GM12878 (cell line): ENCODE results near the gene SPPL2B. TPM values are rescaled to one million over a fixed set of nuclear protein-coding genes. Genes with fewer than 3 reads are reported as not detected.

ENCODE experiments used
- ATAC-seq: fragments of 200-7000 bp; cut with Tn5 transposase; 3 replicates; pipeline ENCODE4 v1.9.1; 2020; ENCODE audit warnings: mild to moderate bottlenecking, moderate library complexity
- BruUV-seq: library from RNA; stranded (reverse); fragments of 400-500 nt; replicated peaks from 2 replicates; lab custom pipeline; 2021; lab: Mats Ljungman, UMichigan
- CTCF ChIA-PET: fragments of 300-600 bp; sonication (Branson Sonifier 250); formaldehyde crosslinking; extraction: SDS; loops from one replicate; lab custom pipeline; 2021; ENCODE audit warnings: inconsistent platforms; lab: Yijun Ruan, JAX
- POLR2A ChIA-PET: fragments of 350-600 bp; formaldehyde crosslinking; extraction: SDS; loops from one replicate; lab custom pipeline; 2021; ENCODE audit warnings: inconsistent platforms; lab: Charles Lee
- RAD21 ChIA-PET: fragments of 300-600 bp; sonication (Branson Sonifier 250); formaldehyde crosslinking; loops from one replicate; lab custom pipeline; 2023; ENCODE audit warnings: antibody characterized with exemption; ENCODE audit not compliant: unreplicated experiment; lab: Charles Lee
- SMC1A ChIA-PET: fragments of 300-600 bp; sonication (Branson Sonifier 250); formaldehyde crosslinking; loops from one replicate; lab custom pipeline; 2023; ENCODE audit not compliant: unreplicated experiment, uncharacterized antibody; lab: Charles Lee
- DNase-seq: peaks from one replicate; pipeline ENCODE4 v3.0.0-alpha.2; 2011; ENCODE audit warnings: low read depth, low spot score
- FAIRE-seq: peaks from 3 replicates; lab custom pipeline; 2011; peaks lifted over from hg19 to GRCh38; lab: Jason Lieb, UNC
- H2AFZ ChIP-seq: 2 replicates; pipeline ENCODE4 v1.6.0; 2011; ENCODE audit warnings: low read depth, low read length, control low read depth; ENCODE audit not compliant: control insufficient read depth
- H3K27ac ChIP-seq: 2 replicates; pipeline ENCODE4 v1.5.1; 2011; ENCODE audit warnings: control low read depth; ENCODE audit not compliant: control insufficient read depth, insufficient read depth
- H3K27me3 ChIP-seq, 2 experiments: replicated peaks in 1 of 2; 2 replicates each; pipeline versions ENCODE4 v1.6.0 to v1.6.1; 2011; ENCODE audit warnings: low read length in 1 of 2; ENCODE audit not compliant: control insufficient read depth in 2 of 2, insufficient read depth in 2 of 2
- H3K36me3 ChIP-seq, 2 experiments: 2 replicates each; pipeline ENCODE4 v1.5.1; 2011; ENCODE audit warnings: low read length in 1 of 2; ENCODE audit not compliant: control insufficient read depth in 2 of 2, insufficient read depth in 2 of 2
- H3K4me1 ChIP-seq: 2 replicates; pipeline ENCODE4 v1.6.1; 2011; ENCODE audit warnings: mild to moderate bottlenecking, low read length, moderate library complexity, mixed read lengths; ENCODE audit not compliant: control insufficient read depth, insufficient read depth
- H3K4me2 ChIP-seq: 2 replicates; pipeline ENCODE4 v1.6.0; 2011; ENCODE audit warnings: control low read depth; ENCODE audit not compliant: control insufficient read depth, insufficient read depth
- H3K4me3 ChIP-seq: fragments of 200-600 bp; sonication (generic); 2 replicates; pipeline ENCODE4 v1.5.1; 2016
- H3K79me2 ChIP-seq: 2 replicates; pipeline ENCODE4 v1.6.0; 2011; ENCODE audit warnings: low read length; ENCODE audit not compliant: control insufficient read depth, insufficient read depth
- H3K9ac ChIP-seq: 2 replicates; pipeline ENCODE4 v1.8.0; 2011; ENCODE audit warnings: low read length, control low read depth, mixed read lengths; ENCODE audit not compliant: control insufficient read depth, insufficient read depth
- H3K9me3 ChIP-seq: replicated peaks from 3 replicates; pipeline ENCODE4 v1.5.1; 2011; ENCODE audit warnings: mild to moderate bottlenecking, low read length; ENCODE audit not compliant: control insufficient read depth, insufficient read depth
- H4K20me1 ChIP-seq: 2 replicates; pipeline ENCODE4 v1.6.0; 2011; ENCODE audit not compliant: control insufficient read depth, insufficient read depth
- CHD4 ChIP-seq: fragments of 200-600 bp; sonication (generic); IDR thresholded peaks from 2 replicates; pipeline ENCODE4 v1.6.1; 2016; ENCODE audit warnings: mild to moderate bottlenecking
- CUX1 ChIP-seq: IDR thresholded peaks from 2 replicates; pipeline ENCODE4 v1.6.1; 2012; ENCODE audit warnings: improper control_type of control experiment, low read depth, low read length; ENCODE audit not compliant: insufficient replicate concordance
- POLR2AphosphoS5 ChIP-seq: IDR thresholded peaks from 2 replicates; pipeline ENCODE4 v1.6.1; 2011; ENCODE audit warnings: mild to moderate bottlenecking, low read length, inconsistent platforms
- RBBP5 ChIP-seq: fragments of 200-600 bp; sonication (generic); conservative IDR thresholded peaks from 2 replicates; pipeline ENCODE4 v1.6.1; 2016
- WGBS: methylation state at CpG from one replicate; pipeline ENCODE4 v1.1.6; 2016; ENCODE audit warnings: low lambda C conversion rate; ENCODE audit not compliant: insufficient replicate concordance, insufficient coverage; ENCODE audit errors: missing lambda C conversion rate; 5-methylcytosine and 5-hydroxymethylcytosine counted together
- in situ Hi-C: fragments of 300-500 bp; cut with MboI; formaldehyde crosslinking; loops from 9 replicates; pipeline ENCODE4 v1.14.3; 2018; ENCODE audit warnings: mixed read lengths
- intact Hi-C: fragments of 100-400 bp; cut with micrococcal nuclease; formaldehyde crosslinking; loops from one replicate; pipeline ENCODE4 v1.14.2; 2022; ENCODE audit not compliant: unreplicated experiment
- polyA plus RNA-seq, 11 experiments: library from polyadenylated mRNA; depleted of rRNA in 4 of 11; unstranded in 6 of 11; stranded (reverse) in 5 of 11; fragments of >200 nt; fragmentation: Nextera tagmentation in 4 of 11; fragmentation: Illumina TruSeq in 1 of 11; extraction: Ambion mirVana in 4 of 11; extraction: Trizol in 1 of 11; gene quantifications; 1 replicate in 1 of 11; 2 replicates in 10 of 11; pipeline versions ENCODE4 v1.2.1 to v1.2.3, GENCODE V29; 2011 to 2016; ENCODE audit warnings: inconsistent platforms in 2 of 11, missing spikeins in 2 of 11, low read depth in 1 of 11
- total RNA-seq, 4 experiments: library from RNA; depleted of rRNA in 3 of 4; stranded (reverse); fragments of >200 nt in 3 of 4; fragmentation: Illumina TruSeq in 1 of 4; extraction: Trizol in 1 of 4; gene quantifications; 2 replicates each; pipeline versions ENCODE4 v1.2.1 to v1.2.3, GENCODE V29; 2013 to 2021
- TF ChIP-seq, protein P1 (sequence below): fragments of 450-650 bp; IDR thresholded peaks from 2 replicates; pipeline ENCODE4 v1.6.1; 2017; ENCODE audit warnings: mild to moderate bottlenecking
- TF ChIP-seq, protein P2 (sequence below): fragments of 450-650 bp; IDR thresholded peaks from 2 replicates; pipeline ENCODE4 v1.6.1; 2014; ENCODE audit warnings: mild to moderate bottlenecking
- TF ChIP-seq, protein P3 (sequence below): fragments of 450-650 bp; IDR thresholded peaks from 2 replicates; pipeline ENCODE4 v1.6.1; 2018; ENCODE audit warnings: borderline replicate concordance, mild to moderate bottlenecking; ENCODE audit not compliant: partially characterized antibody

SPPL2B gene
- total and polyA plus RNA-seq, 10 of the 15 experiments (the other 5 are each of a cell fraction or from before 2014, with no cell fraction given) = 0.29 to 56.5 (median 18.3) TPM

DNA sequence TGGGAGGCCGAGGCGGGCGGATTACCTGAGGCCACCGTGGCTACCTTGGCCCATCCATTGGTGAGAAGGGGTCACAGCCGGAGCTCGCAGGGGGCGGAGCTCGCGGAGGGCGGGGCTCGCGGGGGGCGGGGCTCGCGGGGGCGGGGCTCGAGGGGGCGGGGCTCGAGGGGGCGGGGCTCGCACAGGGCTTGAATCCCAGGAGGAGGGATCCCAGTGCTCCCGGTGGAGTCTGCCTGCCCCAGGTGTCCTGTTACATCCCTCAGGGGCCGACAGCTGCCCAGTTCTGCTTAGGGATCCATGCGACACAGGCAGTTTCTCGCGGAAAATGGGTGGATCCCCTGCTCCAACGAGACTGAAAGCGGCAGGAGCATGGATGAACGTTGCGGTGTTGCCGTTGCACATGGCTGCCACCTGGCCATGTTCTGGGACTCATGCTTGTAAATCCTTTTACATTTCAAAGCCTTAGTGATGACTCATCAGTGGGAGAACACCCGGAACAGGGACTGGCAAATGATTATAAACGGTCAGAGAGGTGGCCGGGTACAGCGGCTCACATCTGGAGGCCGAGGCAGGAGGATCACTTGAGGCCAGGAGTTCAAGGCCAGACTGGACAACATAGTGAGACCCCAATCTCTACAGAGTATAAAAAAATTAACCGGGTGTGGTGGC, 56.7 kb downstream of the SPPL2B start:
- no peaks in the 10 kb centered on the region for H3K36me3 ChIP-seq
- no TSS peak for BruUV-seq
- ChIA-PET SMC1A (interaction anchor here (0.6 to 1.0 kb wide), 2 partner anchors 91 to 252 kb away, joined by 3 to 4 read pairs; partner anchors contain the start of gene GADD45B), CTCF (interaction anchor here (0.7 to 1.8 kb wide), 2 partner anchors 77 to 147 kb away, joined by 3 to 5 read pairs; no protein-coding TSS in a partner anchor), POLR2A (interaction anchor here (0.6 to 0.7 kb wide), 2 partner anchors 9 to 45 kb away, joined by 3 read pairs; no protein-coding TSS in a partner anchor), RAD21 (interaction anchor here (1.1 to 1.3 kb wide), 2 partner anchors 227 to 251 kb away, joined by 3 to 7 read pairs; no protein-coding TSS in a partner anchor)
- H3K27me3 ChIP-seq = no peaks in the 10 kb centered on the region; a peak in 1 of 4 replicates
- no peaks in the 10 kb centered on the region for H3K79me2 ChIP-seq
- WGBS = 59% methylated on average over 21 of the region's 37 CpGs
- DNase-seq (no peak), FAIRE-seq (no peak), ATAC-seq (no peak)
- no peak overlapping the region for H3K27ac ChIP-seq
- H3K9ac ChIP-seq = no peak overlapping the region
- no peak overlapping the region for H3K4me3 ChIP-seq
- no peak overlapping the region for H2AFZ ChIP-seq
- H4K20me1 ChIP-seq = no peaks in the 10 kb centered on the region
- H3K4me1 ChIP-seq = peaks cover 4% of the 10 kb centered on the region; the same call in 1 of the 2 replicates
- H3K9me3 ChIP-seq = peaks cover 2% of the 10 kb centered on the region; the same call in 1 of the 3 replicates
- in situ Hi-C loops = no loop called here
- intact Hi-C loops = no loop called here
- H3K4me2 ChIP-seq = no peak overlapping the region
- TF ChIP-seq CHD4 = no peak
- TF ChIP-seq, protein P1, sequence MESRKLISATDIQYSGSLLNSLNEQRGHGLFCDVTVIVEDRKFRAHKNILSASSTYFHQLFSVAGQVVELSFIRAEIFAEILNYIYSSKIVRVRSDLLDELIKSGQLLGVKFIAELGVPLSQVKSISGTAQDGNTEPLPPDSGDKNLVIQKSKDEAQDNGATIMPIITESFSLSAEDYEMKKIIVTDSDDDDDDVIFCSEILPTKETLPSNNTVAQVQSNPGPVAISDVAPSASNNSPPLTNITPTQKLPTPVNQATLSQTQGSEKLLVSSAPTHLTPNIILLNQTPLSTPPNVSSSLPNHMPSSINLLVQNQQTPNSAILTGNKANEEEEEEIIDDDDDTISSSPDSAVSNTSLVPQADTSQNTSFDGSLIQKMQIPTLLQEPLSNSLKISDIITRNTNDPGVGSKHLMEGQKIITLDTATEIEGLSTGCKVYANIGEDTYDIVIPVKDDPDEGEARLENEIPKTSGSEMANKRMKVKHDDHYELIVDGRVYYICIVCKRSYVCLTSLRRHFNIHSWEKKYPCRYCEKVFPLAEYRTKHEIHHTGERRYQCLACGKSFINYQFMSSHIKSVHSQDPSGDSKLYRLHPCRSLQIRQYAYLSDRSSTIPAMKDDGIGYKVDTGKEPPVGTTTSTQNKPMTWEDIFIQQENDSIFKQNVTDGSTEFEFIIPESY = no peak
- TF ChIP-seq POLR2AphosphoS5 = no peak
- TF ChIP-seq CUX1 = no peak
- TF ChIP-seq RBBP5 = no peak
- TF ChIP-seq, protein P2, sequence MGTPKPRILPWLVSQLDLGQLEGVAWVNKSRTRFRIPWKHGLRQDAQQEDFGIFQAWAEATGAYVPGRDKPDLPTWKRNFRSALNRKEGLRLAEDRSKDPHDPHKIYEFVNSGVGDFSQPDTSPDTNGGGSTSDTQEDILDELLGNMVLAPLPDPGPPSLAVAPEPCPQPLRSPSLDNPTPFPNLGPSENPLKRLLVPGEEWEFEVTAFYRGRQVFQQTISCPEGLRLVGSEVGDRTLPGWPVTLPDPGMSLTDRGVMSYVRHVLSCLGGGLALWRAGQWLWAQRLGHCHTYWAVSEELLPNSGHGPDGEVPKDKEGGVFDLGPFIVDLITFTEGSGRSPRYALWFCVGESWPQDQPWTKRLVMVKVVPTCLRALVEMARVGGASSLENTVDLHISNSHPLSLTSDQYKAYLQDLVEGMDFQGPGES = no peak
- TF ChIP-seq, protein P3, sequence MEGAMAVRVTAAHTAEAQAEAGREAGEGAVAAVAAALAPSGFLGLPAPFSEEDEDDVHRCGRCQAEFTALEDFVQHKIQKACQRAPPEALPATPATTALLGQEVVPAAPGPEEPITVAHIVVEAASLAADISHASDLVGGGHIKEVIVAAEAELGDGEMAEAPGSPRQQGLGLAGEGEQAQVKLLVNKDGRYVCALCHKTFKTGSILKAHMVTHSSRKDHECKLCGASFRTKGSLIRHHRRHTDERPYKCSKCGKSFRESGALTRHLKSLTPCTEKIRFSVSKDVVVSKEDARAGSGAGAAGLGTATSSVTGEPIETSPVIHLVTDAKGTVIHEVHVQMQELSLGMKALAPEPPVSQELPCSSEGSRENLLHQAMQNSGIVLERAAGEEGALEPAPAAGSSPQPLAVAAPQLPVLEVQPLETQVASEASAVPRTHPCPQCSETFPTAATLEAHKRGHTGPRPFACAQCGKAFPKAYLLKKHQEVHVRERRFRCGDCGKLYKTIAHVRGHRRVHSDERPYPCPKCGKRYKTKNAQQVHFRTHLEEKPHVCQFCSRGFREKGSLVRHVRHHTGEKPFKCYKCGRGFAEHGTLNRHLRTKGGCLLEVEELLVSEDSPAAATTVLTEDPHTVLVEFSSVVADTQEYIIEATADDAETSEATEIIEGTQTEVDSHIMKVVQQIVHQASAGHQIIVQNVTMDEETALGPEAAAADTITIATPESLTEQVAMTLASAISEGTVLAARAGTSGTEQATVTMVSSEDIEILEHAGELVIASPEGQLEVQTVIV = no peak
